SK-N-SH treated with all-trans-retinoic acid at 6 μM for 48 hours (cell line): ENCODE results near the gene GSX1.

Experiments used
- ATAC-seq: fragments of 200-7000 bp; cut with Tn5 transposase; 3 replicates; pipeline ENCODE4 v1.9.1; 2020; ENCODE audit warnings: mild to moderate bottlenecking, moderate library complexity
- ARNTL ChIP-seq: fragments of 450-650 bp; formaldehyde crosslinking; IDR thresholded peaks from 2 replicates; pipeline ENCODE4 v1.5.0; 2020; ENCODE audit warnings: low read depth, mild to moderate bottlenecking, moderate library complexity, borderline replicate concordance
- BACH2 ChIP-seq: fragments of 250-450 bp; sonication (Bioruptor Pico); IDR thresholded peaks from 2 replicates; pipeline ENCODE4 v1.9.0; 2021; ENCODE audit warnings: mild to moderate bottlenecking, borderline replicate concordance
- CREB5 ChIP-seq: fragments of 250-450 bp; sonication (Bioruptor Pico); IDR thresholded peaks from 2 replicates; pipeline ENCODE4 v1.5.1; 2020; ENCODE audit warnings: low read depth, mild to moderate bottlenecking, moderate library complexity
- CSDC2 ChIP-seq: fragments of 250-450 bp; sonication (Bioruptor Pico); IDR thresholded peaks from 2 replicates; pipeline ENCODE4 v1.5.0; 2020; ENCODE audit warnings: mild to moderate bottlenecking, moderate library complexity
- CSRNP3 ChIP-seq: fragments of 250-450 bp; sonication (Bioruptor Pico); IDR thresholded peaks from 2 replicates; pipeline ENCODE4 v1.5.1; 2021; ENCODE audit warnings: mild to moderate bottlenecking, moderate library complexity
- ESRRG ChIP-seq: fragments of 250-450 bp; sonication (Bioruptor Pico); IDR thresholded peaks from 2 replicates; pipeline ENCODE4 v1.6.1; 2021; ENCODE audit warnings: mild to moderate bottlenecking
- GLIS3 ChIP-seq: fragments of 250-450 bp; sonication (Bioruptor Pico); IDR thresholded peaks from 2 replicates; pipeline ENCODE4 v1.5.0; 2020; ENCODE audit warnings: mild to moderate bottlenecking, moderate library complexity
- OSR1 ChIP-seq: fragments of 250-450 bp; sonication (Bioruptor Pico); IDR thresholded peaks from 2 replicates; pipeline ENCODE4 v1.8.0; 2022; ENCODE audit warnings: moderate library complexity, mild to moderate bottlenecking, inconsistent platforms
- PATZ1 ChIP-seq: fragments of 250-450 bp; sonication (Bioruptor Pico); IDR thresholded peaks from 2 replicates; pipeline ENCODE4 v1.8.0; 2020; ENCODE audit warnings: mild to moderate bottlenecking, moderate library complexity, borderline replicate concordance
- POU6F1 ChIP-seq: fragments of 250-450 bp; sonication (Bioruptor Pico); IDR thresholded peaks from 2 replicates; pipeline ENCODE4 v1.8.0; 2021; ENCODE audit warnings: low read depth, mild to moderate bottlenecking, moderate library complexity, borderline replicate concordance
- PPARA ChIP-seq: fragments of 250-450 bp; sonication (Bioruptor Pico); IDR thresholded peaks from 2 replicates; pipeline ENCODE4 v1.5.0; 2020; ENCODE audit warnings: mild to moderate bottlenecking, borderline replicate concordance
- RARB ChIP-seq: fragments of 250-450 bp; sonication (Bioruptor Pico); IDR thresholded peaks from 2 replicates; pipeline ENCODE4 v1.8.0; 2021; ENCODE audit warnings: mild to moderate bottlenecking, moderate library complexity
- SNAI2 ChIP-seq: fragments of 250-450 bp; sonication (Bioruptor Pico); IDR thresholded peaks from 2 replicates; pipeline ENCODE4 v1.5.0; 2020; ENCODE audit warnings: mild to moderate bottlenecking, moderate library complexity
- TCF4 ChIP-seq: fragments of 250-450 bp; sonication (Bioruptor Pico); IDR thresholded peaks from 2 replicates; pipeline ENCODE4 v1.8.0; 2021; ENCODE audit warnings: mild to moderate bottlenecking, moderate library complexity, borderline replicate concordance
- TOX ChIP-seq: fragments of 250-450 bp; sonication (Bioruptor Pico); IDR thresholded peaks from 2 replicates; pipeline ENCODE4 v1.8.0; 2021; ENCODE audit warnings: mild to moderate bottlenecking, moderate library complexity, borderline replicate concordance
- ZC3H10 ChIP-seq: fragments of 250-450 bp; sonication (Bioruptor Pico); IDR thresholded peaks from 2 replicates; pipeline ENCODE4 v1.5.1; 2021; ENCODE audit warnings: mild to moderate bottlenecking, moderate library complexity
- ZFP3 ChIP-seq: fragments of 250-450 bp; sonication (Bioruptor Pico); IDR thresholded peaks from 2 replicates; pipeline ENCODE4 v1.5.0; 2020; ENCODE audit warnings: mild to moderate bottlenecking, moderate library complexity
- ZFP30 ChIP-seq: fragments of 450-650 bp; formaldehyde crosslinking; IDR thresholded peaks from 2 replicates; pipeline ENCODE4 v1.5.0; 2022; ENCODE audit warnings: mild to moderate bottlenecking, moderate library complexity
- ZNF70 ChIP-seq: fragments of 450-650 bp; formaldehyde crosslinking; IDR thresholded peaks from 2 replicates; pipeline ENCODE4 v1.5.0; 2020; ENCODE audit warnings: mild to moderate bottlenecking, moderate library complexity
- ZNF8 ChIP-seq: fragments of 450-650 bp; formaldehyde crosslinking; IDR thresholded peaks from 2 replicates; pipeline ENCODE4 v1.5.0; 2020; ENCODE audit warnings: mild to moderate bottlenecking, moderate library complexity
- TF ChIP-seq, protein P1 (sequence below): fragments of 250-450 bp; sonication (Bioruptor Pico); IDR thresholded peaks from 2 replicates; pipeline ENCODE4 v1.5.0; 2020; ENCODE audit warnings: mild to moderate bottlenecking, moderate library complexity

GSX1 gene

GRCh38 chr13:27788271-27788670 lies 4.0 kb upstream of the GSX1 start:
- TF ChIP-seq TOX (CRISPR knock-in tag) (no peak), CREB5 (CRISPR knock-in tag) (no peak), BACH2 (CRISPR knock-in tag) (no peak), CSDC2 (CRISPR knock-in tag) (no peak), ESRRG (CRISPR knock-in tag) (no peak), ZC3H10 (CRISPR knock-in tag) (no peak), ARNTL (CRISPR knock-in tag) (no peak), RARB (CRISPR knock-in tag) (no peak), ZFP3 (CRISPR knock-in tag) (no peak), TCF4 (no peak)
- TF ChIP-seq, protein P1, sequence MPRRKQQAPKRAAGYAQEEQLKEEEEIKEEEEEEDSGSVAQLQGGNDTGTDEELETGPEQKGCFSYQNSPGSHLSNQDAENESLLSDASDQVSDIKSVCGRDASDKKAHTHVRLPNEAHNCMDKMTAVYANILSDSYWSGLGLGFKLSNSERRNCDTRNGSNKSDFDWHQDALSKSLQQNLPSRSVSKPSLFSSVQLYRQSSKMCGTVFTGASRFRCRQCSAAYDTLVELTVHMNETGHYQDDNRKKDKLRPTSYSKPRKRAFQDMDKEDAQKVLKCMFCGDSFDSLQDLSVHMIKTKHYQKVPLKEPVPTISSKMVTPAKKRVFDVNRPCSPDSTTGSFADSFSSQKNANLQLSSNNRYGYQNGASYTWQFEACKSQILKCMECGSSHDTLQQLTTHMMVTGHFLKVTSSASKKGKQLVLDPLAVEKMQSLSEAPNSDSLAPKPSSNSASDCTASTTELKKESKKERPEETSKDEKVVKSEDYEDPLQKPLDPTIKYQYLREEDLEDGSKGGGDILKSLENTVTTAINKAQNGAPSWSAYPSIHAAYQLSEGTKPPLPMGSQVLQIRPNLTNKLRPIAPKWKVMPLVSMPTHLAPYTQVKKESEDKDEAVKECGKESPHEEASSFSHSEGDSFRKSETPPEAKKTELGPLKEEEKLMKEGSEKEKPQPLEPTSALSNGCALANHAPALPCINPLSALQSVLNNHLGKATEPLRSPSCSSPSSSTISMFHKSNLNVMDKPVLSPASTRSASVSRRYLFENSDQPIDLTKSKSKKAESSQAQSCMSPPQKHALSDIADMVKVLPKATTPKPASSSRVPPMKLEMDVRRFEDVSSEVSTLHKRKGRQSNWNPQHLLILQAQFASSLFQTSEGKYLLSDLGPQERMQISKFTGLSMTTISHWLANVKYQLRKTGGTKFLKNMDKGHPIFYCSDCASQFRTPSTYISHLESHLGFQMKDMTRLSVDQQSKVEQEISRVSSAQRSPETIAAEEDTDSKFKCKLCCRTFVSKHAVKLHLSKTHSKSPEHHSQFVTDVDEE (CRISPR knock-in tag) = no peak
- TF ChIP-seq, all 23 proteins: peak for 0
- ATAC-seq = no peak

DNA sequence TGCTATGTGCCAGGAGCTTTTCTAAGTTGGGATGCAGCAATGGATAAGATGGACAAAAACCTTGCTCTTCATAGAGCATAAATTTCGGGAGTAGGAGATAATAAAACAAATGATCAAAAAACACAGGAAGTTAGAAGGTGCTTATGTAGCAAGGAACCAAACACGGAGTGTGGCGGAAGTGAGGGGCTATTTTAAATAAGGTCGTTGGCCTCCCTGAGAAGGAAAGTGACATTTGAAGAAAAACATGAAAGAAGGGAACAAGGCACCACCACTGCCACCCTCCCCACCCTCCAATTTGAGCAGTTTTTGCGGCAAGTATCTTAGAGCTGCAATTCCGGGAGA lies 3.2 kb upstream of the GSX1 start:
- TF ChIP-seq CSRNP3 (CRISPR knock-in tag) = no peak
- no peak for TF ChIP-seq ZNF70 (CRISPR knock-in tag)
- TF ChIP-seq OSR1 (CRISPR knock-in tag) = no peak
- TF ChIP-seq CSDC2 (CRISPR knock-in tag) = no peak
- TF ChIP-seq ZNF8 = no peak
- TF ChIP-seq ZFP3 (CRISPR knock-in tag) = no peak
- TF ChIP-seq ZFP30 = no peak
- TF ChIP-seq PPARA = no peak
- TF ChIP-seq POU6F1 (CRISPR knock-in tag) = no peak
- no peak for TF ChIP-seq TCF4
- TF ChIP-seq BACH2 (CRISPR knock-in tag) = no peak
- TF ChIP-seq PATZ1 = no peak
- TF ChIP-seq TOX (CRISPR knock-in tag) = no peak
- ATAC-seq = no peak

GRCh38 chr13:27789495-27790303 lies 2.6 kb upstream of the GSX1 start:
- no peak for ATAC-seq
- TF ChIP-seq ZNF8 (no peak), ZC3H10 (CRISPR knock-in tag) (no peak), ZFP30 (no peak), TOX (CRISPR knock-in tag) (no peak), ARNTL (CRISPR knock-in tag) (no peak), SNAI2 (CRISPR knock-in tag) (no peak), CSRNP3 (CRISPR knock-in tag) (no peak), CSDC2 (CRISPR knock-in tag) (no peak), GLIS3 (CRISPR knock-in tag) (no peak), CREB5 (CRISPR knock-in tag) (no peak), OSR1 (CRISPR knock-in tag) (no peak), TCF4 (no peak), ZNF70 (CRISPR knock-in tag) (no peak)
- TF ChIP-seq, protein P1 (CRISPR knock-in tag) = no peak
